Hepatocyte (in vitro differentiated cells): ENCODE results near the gene CCDC197.

Source experiments
- CTCF ChIP-seq: fragments of 200-600 bp; sonication (generic); IDR thresholded peaks from 2 replicates; pipeline ENCODE4 v1.5.1; 2016; ENCODE audit warnings: antibody characterized with exemption, mild to moderate bottlenecking; ENCODE audit not compliant: poor library complexity
- EZH2 ChIP-seq: fragments of 200-600 bp; sonication (generic); IDR thresholded peaks from 2 replicates; pipeline ENCODE4 v1.6.1; 2016; ENCODE audit warnings: antibody characterized with exemption, mild to moderate bottlenecking, borderline replicate concordance
- EZH2phosphoT487 ChIP-seq: fragments of 200-600 bp; sonication (generic); IDR thresholded peaks from one replicate; pipeline ENCODE4 v1.6.1; 2018; ENCODE audit warnings: antibody characterized with exemption, mild to moderate bottlenecking, low read depth, moderate library complexity; ENCODE audit not compliant: unreplicated experiment, severe bottlenecking

- TF ChIP-seq EZH2: no peak
- no peak for TF ChIP-seq CTCF
- TF ChIP-seq EZH2phosphoT487: no peak
Observed at GRCh38 chr14:93998871-93999403, 1.8 kb downstream of the CCDC197 start.
